ENCODE measurements around the gene CALY. TPM values are rescaled to one million over a fixed set of nuclear protein-coding genes. Genes with fewer than 3 reads are reported as not detected.
A peak's percentile ranks its signal among the peaks of the same experiment; 100 is the strongest.

CALY gene
- total RNA-seq, 2 donors from 2014 or later = 0.98 TPM; not detected in 1

DNA sequence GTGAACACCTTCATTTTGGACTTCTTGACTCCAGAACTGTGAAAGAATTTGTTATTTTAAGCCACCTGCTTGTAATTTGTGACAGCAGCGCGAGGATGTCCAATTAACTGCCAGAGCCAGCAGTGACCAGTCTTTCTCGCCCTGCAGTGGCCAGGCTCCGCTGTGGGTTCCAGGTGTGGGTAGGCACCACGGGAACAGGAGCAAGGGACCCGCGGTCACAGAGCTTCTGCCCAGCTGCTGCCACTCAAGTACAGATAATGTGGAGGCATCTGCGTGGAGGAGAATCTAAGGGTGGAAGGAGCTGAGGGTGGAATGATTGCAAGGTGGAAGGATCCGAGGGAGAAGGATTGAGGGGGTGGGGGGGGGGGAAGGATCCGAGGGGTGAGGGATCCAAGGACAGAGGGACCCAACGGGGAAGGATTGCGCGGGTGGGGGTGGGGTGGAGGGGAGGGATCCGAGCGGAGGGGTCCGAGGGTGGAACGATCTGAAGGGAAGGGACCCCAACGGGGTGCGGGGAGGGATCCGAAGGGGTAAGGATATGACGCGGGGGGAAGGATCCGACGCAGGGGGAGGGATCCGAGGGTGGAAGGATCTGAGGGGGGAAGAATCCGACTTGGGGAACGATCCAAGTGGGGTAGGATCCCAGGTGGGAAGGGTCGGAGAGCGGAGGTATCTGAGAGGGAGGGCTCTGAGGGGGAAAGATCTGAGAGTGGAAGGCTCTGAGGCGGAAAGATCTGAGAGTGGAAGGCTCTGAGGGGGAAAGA, 3.6 kb downstream of the CALY start:
- DNase-seq (ENCODE audit: low spot score) = no peak
- Histone ChIP-seq H3K4me1 (peaks cover 0 to 32% of the 10 kb centered on the region in 2 donors), H3K27me3 (peaks cover 23 to 34% of the 10 kb centered on the region in 2 donors), H3K27ac (no peak overlapping the region), H3K9me3 (no peaks in the 10 kb centered on the region), H3K36me3 (no peaks in the 10 kb centered on the region), H3K4me3 (no peak overlapping the region)
- TF ChIP-seq, protein P1, sequence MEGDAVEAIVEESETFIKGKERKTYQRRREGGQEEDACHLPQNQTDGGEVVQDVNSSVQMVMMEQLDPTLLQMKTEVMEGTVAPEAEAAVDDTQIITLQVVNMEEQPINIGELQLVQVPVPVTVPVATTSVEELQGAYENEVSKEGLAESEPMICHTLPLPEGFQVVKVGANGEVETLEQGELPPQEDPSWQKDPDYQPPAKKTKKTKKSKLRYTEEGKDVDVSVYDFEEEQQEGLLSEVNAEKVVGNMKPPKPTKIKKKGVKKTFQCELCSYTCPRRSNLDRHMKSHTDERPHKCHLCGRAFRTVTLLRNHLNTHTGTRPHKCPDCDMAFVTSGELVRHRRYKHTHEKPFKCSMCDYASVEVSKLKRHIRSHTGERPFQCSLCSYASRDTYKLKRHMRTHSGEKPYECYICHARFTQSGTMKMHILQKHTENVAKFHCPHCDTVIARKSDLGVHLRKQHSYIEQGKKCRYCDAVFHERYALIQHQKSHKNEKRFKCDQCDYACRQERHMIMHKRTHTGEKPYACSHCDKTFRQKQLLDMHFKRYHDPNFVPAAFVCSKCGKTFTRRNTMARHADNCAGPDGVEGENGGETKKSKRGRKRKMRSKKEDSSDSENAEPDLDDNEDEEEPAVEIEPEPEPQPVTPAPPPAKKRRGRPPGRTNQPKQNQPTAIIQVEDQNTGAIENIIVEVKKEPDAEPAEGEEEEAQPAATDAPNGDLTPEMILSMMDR (IDR thresholded peaks at IDR 0.05) = no peak

DNA sequence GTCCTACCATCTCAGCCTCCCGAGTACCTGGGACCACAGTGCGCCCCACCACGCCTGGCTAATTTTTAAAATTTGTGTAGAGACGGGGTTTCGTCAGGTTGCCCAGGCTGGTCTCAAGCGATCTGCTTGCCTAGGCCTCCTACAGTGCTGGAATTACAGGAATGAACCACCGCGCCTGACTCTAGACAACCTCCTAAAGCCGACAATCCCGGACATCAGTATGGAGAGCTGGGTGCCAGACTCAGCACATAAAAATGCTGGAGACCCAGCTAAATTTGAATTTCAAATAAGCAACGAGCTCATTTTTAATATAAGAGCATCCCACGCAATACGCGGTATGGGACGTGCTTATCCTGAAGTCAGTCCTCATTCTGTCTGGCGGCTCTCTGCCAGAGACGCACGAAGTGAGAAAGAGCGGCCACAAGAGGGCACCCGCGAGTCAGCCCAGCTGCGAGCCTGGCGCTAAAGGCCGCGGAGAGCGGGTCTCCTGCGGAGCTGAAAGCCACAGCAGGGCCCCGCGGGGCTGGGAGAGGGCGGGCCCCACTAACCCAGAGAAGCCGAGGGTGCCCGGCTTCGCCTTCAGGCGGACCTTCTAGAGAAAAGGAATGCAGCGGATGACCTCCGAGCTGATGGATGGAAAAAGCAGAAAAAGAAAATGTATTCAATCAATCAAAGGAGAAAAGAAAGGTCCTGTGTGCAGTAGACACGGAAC, 7.0 kb downstream of the CALY start:
- Histone ChIP-seq H3K36me3 (no peaks in the 10 kb centered on the region), H3K4me1 (peaks cover 0 to 25% of the 10 kb centered on the region in 2 donors), H3K27ac (no peak overlapping the region), H3K27me3 (peaks cover 14 to 31% of the 10 kb centered on the region in 2 donors), H3K4me3 (peak overlapping the region in 1 of 2 donors; percentile 34), H3K9me3 (no peaks in the 10 kb centered on the region)
- TF ChIP-seq, protein P1 (IDR thresholded peaks at IDR 0.05) = peak; percentile 98
- peak; percentile 75 for DNase-seq (ENCODE audit: low spot score)

DNA sequence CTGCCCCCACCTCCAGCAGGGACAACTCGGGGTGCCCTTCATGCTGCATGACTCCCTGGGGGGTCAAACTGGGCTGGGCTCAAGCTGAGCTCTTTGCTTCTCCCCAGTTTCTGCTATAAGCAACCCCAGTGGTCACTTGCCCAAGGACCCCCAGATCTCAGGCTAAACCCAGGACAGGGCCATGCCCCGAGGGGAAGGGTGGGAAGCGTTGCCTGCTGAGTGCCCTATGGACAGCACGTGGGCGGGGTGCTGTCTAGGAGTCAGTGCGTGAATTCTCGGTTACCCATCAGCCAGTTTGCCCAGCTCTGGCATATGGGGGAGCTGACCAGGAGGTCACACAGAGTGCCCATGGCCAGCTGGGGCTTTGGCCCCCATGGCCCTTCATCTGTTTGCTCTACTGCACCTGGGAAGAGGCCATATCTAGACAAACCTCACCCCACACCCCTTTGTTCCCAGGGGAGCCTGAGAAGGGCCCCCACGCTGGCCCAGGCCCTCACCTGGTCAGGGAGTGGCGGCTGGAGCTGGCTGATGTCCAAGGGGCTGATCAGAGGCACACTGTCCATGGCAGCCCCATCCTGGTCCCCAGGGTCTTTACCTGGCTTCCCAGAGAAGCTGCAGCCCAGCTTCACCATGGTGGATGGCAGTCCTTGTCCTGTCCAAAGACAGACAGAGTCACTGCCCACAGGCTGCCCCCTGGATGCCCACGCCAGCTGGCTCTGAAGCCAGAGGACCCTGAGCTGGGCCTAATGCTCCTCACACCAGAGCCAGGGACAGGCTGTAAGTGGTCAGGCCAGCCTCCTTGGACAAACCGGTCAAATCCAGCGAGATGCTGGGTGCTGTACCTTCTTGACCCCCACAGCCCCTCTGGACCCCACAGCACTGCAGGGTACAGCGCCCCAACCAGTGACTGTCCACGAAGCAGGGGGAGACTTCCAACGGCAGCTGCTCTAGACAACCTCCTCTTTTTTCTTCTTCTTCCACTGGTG, 8.0 kb downstream of the CALY start:
- H3K9me3 ChIP-seq = no peaks in the 10 kb centered on the region
- H3K36me3 ChIP-seq = no peaks in the 10 kb centered on the region
- DNase-seq (ENCODE audit: low spot score) = no peak
- no peak overlapping the region for H3K4me3 ChIP-seq
- peaks cover 0 to 26% of the 10 kb centered on the region in 2 donors for H3K4me1 ChIP-seq
- no peak overlapping the region for H3K27ac ChIP-seq
- TF ChIP-seq, protein P1 (IDR thresholded peaks at IDR 0.05) = no peak
- peaks cover 13 to 29% of the 10 kb centered on the region in 2 donors for H3K27me3 ChIP-seq

DNA sequence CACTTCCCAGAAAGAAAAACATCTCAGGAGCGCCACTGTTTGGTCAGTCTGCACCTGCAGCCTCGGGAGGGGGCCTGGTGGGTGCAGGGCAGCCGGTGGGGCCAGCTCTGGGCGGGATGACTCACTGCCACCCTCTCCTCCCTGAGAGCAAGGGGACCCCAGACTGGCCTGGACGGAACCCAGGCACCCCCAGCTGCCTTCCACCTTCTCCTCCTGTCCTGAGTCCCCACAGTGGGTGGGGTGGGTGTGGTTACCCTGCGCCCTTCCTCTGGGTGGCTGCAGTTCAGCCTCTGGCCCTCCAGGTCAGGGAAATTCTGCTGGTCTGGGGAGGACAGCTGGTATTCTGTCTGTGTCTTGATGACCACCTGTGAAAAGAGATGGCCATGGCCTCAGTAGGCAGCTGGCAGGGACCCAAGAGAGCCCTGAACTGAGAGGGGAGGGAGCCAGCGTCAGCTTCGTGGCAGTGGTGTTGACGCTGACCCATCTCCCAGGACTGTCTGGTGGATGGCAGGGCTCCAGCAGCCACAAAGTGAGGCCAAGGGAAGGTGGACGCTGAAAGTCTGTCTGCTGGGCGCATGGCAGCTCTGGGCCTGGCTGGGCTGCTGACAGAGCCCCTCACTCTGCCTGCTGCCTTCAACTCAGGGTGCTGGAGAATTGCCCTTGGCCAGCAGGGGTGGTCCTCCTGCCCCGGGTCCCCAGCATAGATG, 8.9 kb downstream of the CALY start:
- no peak overlapping the region for H3K27ac ChIP-seq
- H3K9me3 ChIP-seq = no peaks in the 10 kb centered on the region
- H3K4me1 ChIP-seq = peaks cover 0 to 26% of the 10 kb centered on the region in 2 donors
- no peaks in the 10 kb centered on the region for H3K36me3 ChIP-seq
- TF ChIP-seq, protein P1 (IDR thresholded peaks at IDR 0.05) = no peak
- H3K27me3 ChIP-seq = peaks cover 13 to 29% of the 10 kb centered on the region in 2 donors
- H3K4me3 ChIP-seq = no peak overlapping the region
- no peak for DNase-seq (ENCODE audit: low spot score)

Data from right atrium auricular region (tissue), 2 donors.